Muscle layer of colon (tissue), 2 donors: ENCODE results near the gene TENM4.

Experiments
- H3K27ac ChIP-seq: one replicate; pipeline ENCODE4 v1.7.0; 2013; ENCODE audit warnings: low read depth, mild to moderate bottlenecking, low read length, moderate library complexity
- H3K27me3 ChIP-seq, 2 donors: one replicate each; pipeline ENCODE4 v1.7.0; 2013; ENCODE audit warnings: low read length in 2 of 2, mild to moderate bottlenecking in 2 of 2; ENCODE audit not compliant: insufficient read depth in 2 of 2, control insufficient read depth in 1 of 2
- H3K36me3 ChIP-seq: one replicate; pipeline ENCODE4 v1.7.0; 2013; ENCODE audit warnings: mild to moderate bottlenecking, low read length; ENCODE audit not compliant: insufficient read depth
- H3K4me1 ChIP-seq: one replicate; pipeline ENCODE4 v1.7.0; 2013; ENCODE audit warnings: mild to moderate bottlenecking, low read length; ENCODE audit not compliant: insufficient read depth
- H3K4me3 ChIP-seq, 2 donors: one replicate each; pipeline ENCODE4 v1.7.0; 2013; ENCODE audit warnings: low read length in 2 of 2, low read depth in 1 of 2, mild to moderate bottlenecking in 1 of 2, moderate library complexity in 1 of 2
- H3K9ac ChIP-seq: one replicate; pipeline ENCODE4 v1.7.0; 2013; ENCODE audit warnings: low read length
- H3K9me3 ChIP-seq: one replicate; pipeline ENCODE4 v1.7.0; 2013; ENCODE audit warnings: mild to moderate bottlenecking, low read length
- donor health status: abdominal sarcoma.
- donor health status: Adenocarcinoma of cecum.

TENM4 gene

GRCh38 chr11:79285756-79286155 lies 155.1 kb downstream of the TENM4 start:
- Histone ChIP-seq H3K4me1 (no peaks in the 10 kb centered on the region), H3K9ac (no peak overlapping the region), H3K27me3 (no peaks in the 10 kb centered on the region), H3K9me3 (no peaks in the 10 kb centered on the region), H3K36me3 (no peaks in the 10 kb centered on the region), H3K27ac (no peak overlapping the region), H3K4me3 (no peak overlapping the region)

GRCh38 chr11:79276736-79277325 lies 164.0 kb downstream of the TENM4 start:
- H3K27ac ChIP-seq = no peak overlapping the region
- H3K9ac ChIP-seq = no peak overlapping the region
- no peaks in the 10 kb centered on the region for H3K9me3 ChIP-seq
- H3K4me1 ChIP-seq = peaks cover 11% of the 10 kb centered on the region
- no peaks in the 10 kb centered on the region for H3K27me3 ChIP-seq
- H3K4me3 ChIP-seq = no peak overlapping the region
- no peaks in the 10 kb centered on the region for H3K36me3 ChIP-seq

- H3K9ac ChIP-seq = no peak overlapping the region
- H3K4me3 ChIP-seq = no peak overlapping the region
- no peaks in the 10 kb centered on the region for H3K9me3 ChIP-seq
- H3K36me3 ChIP-seq = no peaks in the 10 kb centered on the region
- H3K4me1 ChIP-seq = peaks cover 11% of the 10 kb centered on the region
- H3K27ac ChIP-seq = no peak overlapping the region
- H3K27me3 ChIP-seq = no peaks in the 10 kb centered on the region
These were observed 166.0 kb downstream of the TENM4 start for GRCh38 chr11:79274636-79275331.

GRCh38 chr11:79273781-79274180 lies 167.0 kb downstream of the TENM4 start:
- no peaks in the 10 kb centered on the region for H3K9me3 ChIP-seq
- H3K9ac ChIP-seq = no peak overlapping the region
- no peak overlapping the region for H3K4me3 ChIP-seq
- peaks cover 11% of the 10 kb centered on the region for H3K4me1 ChIP-seq
- H3K27me3 ChIP-seq = no peaks in the 10 kb centered on the region
- H3K36me3 ChIP-seq = no peaks in the 10 kb centered on the region
- no peak overlapping the region for H3K27ac ChIP-seq

GRCh38 chr11:79269611-79270307 lies 171.1 kb downstream of the TENM4 start:
- H3K27ac ChIP-seq = no peak overlapping the region
- no peak overlapping the region for H3K9ac ChIP-seq
- no peak overlapping the region for H3K4me3 ChIP-seq
- H3K27me3 ChIP-seq = no peaks in the 10 kb centered on the region
- H3K36me3 ChIP-seq = no peaks in the 10 kb centered on the region
- H3K9me3 ChIP-seq = no peaks in the 10 kb centered on the region
- peaks cover under 1% of the 10 kb centered on the region for H3K4me1 ChIP-seq

GRCh38 chr11:79266396-79266795 lies 174.4 kb downstream of the TENM4 start:
- Histone ChIP-seq H3K27me3 (no peaks in the 10 kb centered on the region), H3K9ac (no peak overlapping the region), H3K4me1 (no peaks in the 10 kb centered on the region), H3K27ac (no peak overlapping the region), H3K9me3 (no peaks in the 10 kb centered on the region), H3K4me3 (no peak overlapping the region), H3K36me3 (no peaks in the 10 kb centered on the region)

GRCh38 chr11:79265756-79266322 lies 175.0 kb downstream of the TENM4 start:
- Histone ChIP-seq H3K27me3 (no peaks in the 10 kb centered on the region), H3K36me3 (no peaks in the 10 kb centered on the region), H3K27ac (no peak overlapping the region), H3K4me1 (no peaks in the 10 kb centered on the region), H3K4me3 (no peak overlapping the region), H3K9me3 (no peaks in the 10 kb centered on the region), H3K9ac (no peak overlapping the region)

- Histone ChIP-seq H3K4me1 (no peaks in the 10 kb centered on the region), H3K27ac (no peak overlapping the region), H3K4me3 (no peak overlapping the region), H3K36me3 (no peaks in the 10 kb centered on the region), H3K9me3 (no peaks in the 10 kb centered on the region), H3K27me3 (no peaks in the 10 kb centered on the region), H3K9ac (no peak overlapping the region)
These were observed 176.5 kb downstream of the TENM4 start for GRCh38 chr11:79264284-79264683.

- no peaks in the 10 kb centered on the region for H3K36me3 ChIP-seq
- H3K4me3 ChIP-seq = no peak overlapping the region
- no peak overlapping the region for H3K9ac ChIP-seq
- H3K27ac ChIP-seq = no peak overlapping the region
- H3K9me3 ChIP-seq = no peaks in the 10 kb centered on the region
- H3K27me3 ChIP-seq = no peaks in the 10 kb centered on the region
- H3K4me1 ChIP-seq = no peaks in the 10 kb centered on the region
These were observed 177.8 kb downstream of the TENM4 start for GRCh38 chr11:79263001-79263400.

- Histone ChIP-seq H3K9ac (no peak overlapping the region), H3K9me3 (no peaks in the 10 kb centered on the region), H3K36me3 (no peaks in the 10 kb centered on the region), H3K27me3 (no peaks in the 10 kb centered on the region), H3K27ac (no peak overlapping the region), H3K4me3 (no peak overlapping the region), H3K4me1 (no peaks in the 10 kb centered on the region)
These were observed 178.6 kb downstream of the TENM4 start for GRCh38 chr11:79262221-79262620.

- H3K9ac ChIP-seq = no peak overlapping the region
- no peak overlapping the region for H3K4me3 ChIP-seq
- no peak overlapping the region for H3K27ac ChIP-seq
- H3K9me3 ChIP-seq = no peaks in the 10 kb centered on the region
- H3K27me3 ChIP-seq = no peaks in the 10 kb centered on the region
- no peaks in the 10 kb centered on the region for H3K4me1 ChIP-seq
- H3K36me3 ChIP-seq = no peaks in the 10 kb centered on the region
These were observed 179.1 kb downstream of the TENM4 start for GRCh38 chr11:79261684-79262083.
